Spleen (tissue), 7 donors: ENCODE data around the gene ZDHHC20.

Source experiments
- CTCF ChIP-seq, 11 experiments: fragments of 200-600 bp in 7 of 11; fragments of 450-650 bp in 4 of 11; sonication (generic) in 4 of 11; IDR thresholded peaks in 8 of 11; conservative IDR thresholded peaks in 3 of 11; 1 replicate in 7 of 11; 2 replicates in 4 of 11; pipeline versions ENCODE4 v1.4.0 to v1.8.0; 2016 to 2021; ENCODE audit warnings: antibody characterized with exemption in 11 of 11, inconsistent platforms in 4 of 11, mild to moderate bottlenecking in 1 of 11
- POLR2A ChIP-seq, 3 donors: fragments of 450-650 bp; IDR thresholded peaks; one replicate each; pipeline ENCODE4 v1.5.1; 2017; ENCODE audit warnings: antibody characterized with exemption in 3 of 3, mild to moderate bottlenecking in 1 of 3
- POLR2AphosphoS5 ChIP-seq, 3 donors: sonication (generic); formaldehyde crosslinking; IDR thresholded peaks; one replicate each; pipeline ENCODE4 v1.5.1; 2017; ENCODE audit warnings: antibody characterized with exemption in 3 of 3
- donor health status: DM: no; HTN: no; CAD: no; lungs with moderate emphysema.
- donor health status: DM: no; HTN: no; CAD: no.
- donor health status: DM: no; HTN: no; CAD: no.

- no peak for TF ChIP-seq POLR2A (IDR thresholded peaks at IDR 0.05)
- TF ChIP-seq CTCF (IDR thresholded peaks at IDR 0.05 in 8 of 11, conservative IDR thresholded peaks at IDR 0.05 in 3 of 11) = no peak
- no peak for TF ChIP-seq POLR2AphosphoS5 (IDR thresholded peaks at IDR 0.05)
Measured at GRCh38 chr13:21333186-21333585, 125.9 kb downstream of the ZDHHC20 start.
